ENCODE measurements around the gene IRS1.

Gene IRS1

GRCh38 chr2:226758921-226759640, 40.5 kb downstream of the IRS1 start:
- in situ Hi-C loops (cut with HindIII; ENCODE audit: low sequenced_read_pairs) = no loop called here

GRCh38 chr2:226756131-226756530, 43.5 kb downstream of the IRS1 start:
- in situ Hi-C loops (cut with HindIII; ENCODE audit: low sequenced_read_pairs) = no loop called here

- in situ Hi-C loops (cut with HindIII; ENCODE audit: low sequenced_read_pairs) = no loop called here
Observed at GRCh38 chr2:226755631-226756030, 44.0 kb downstream of the IRS1 start.

DNA sequence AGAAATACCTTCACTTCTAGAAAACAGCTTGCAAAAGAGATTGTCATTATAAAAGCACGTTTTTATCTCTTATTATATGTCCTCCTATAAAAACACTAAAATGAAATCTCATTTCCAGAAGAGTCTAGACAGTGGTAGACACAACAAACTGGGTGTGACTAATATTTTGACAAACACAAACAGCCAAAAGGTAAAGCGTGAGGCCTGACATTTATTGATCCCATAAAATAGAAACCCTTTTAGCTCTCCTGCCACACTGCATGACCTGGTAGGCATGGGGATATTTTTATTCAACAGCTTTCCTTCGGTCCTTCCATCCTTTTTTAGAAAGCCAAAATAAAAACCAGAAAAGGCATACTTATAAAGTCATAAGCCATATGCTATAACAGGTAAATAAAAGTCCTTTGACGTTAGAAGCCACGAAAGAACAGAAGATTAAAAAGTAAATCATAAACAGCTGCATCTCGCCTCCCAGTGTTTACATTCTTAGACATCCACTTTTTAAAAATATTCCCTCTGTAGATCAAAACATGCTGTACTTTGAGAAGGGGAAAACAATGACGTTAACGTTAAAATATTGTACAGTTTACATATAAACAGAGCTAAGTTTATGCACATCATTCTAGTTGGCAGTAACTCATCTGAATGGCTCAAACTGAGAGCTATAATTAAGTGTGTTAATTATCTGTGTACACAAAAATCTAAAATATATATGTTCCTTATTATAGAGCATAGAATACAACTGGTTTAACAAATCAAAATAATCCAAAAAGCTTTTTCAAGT, 44.6 kb downstream of the IRS1 start:
- in situ Hi-C loops (cut with HindIII; ENCODE audit: low sequenced_read_pairs) = no loop called here

DNA sequence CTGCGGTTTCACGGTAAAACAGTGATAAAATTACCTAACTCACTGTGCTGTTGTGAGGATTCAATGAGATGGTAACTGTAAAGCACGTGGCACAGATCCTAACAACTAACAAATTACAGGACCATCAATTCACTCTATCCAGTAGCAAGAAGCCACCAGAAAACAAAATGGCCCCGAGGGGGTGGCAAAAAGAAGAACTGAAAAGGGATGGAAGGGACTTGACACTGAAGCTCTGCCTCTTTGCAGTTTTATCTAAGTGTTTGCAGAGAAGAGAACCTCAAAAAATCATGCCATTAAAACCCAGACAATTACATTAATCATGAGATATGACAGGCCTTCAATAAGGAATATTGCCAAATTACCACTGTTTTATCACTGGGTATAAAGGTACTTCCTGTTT, 46.7 kb downstream of the IRS1 start:
- in situ Hi-C loops (cut with HindIII; ENCODE audit: low sequenced_read_pairs) = no loop called here

DNA sequence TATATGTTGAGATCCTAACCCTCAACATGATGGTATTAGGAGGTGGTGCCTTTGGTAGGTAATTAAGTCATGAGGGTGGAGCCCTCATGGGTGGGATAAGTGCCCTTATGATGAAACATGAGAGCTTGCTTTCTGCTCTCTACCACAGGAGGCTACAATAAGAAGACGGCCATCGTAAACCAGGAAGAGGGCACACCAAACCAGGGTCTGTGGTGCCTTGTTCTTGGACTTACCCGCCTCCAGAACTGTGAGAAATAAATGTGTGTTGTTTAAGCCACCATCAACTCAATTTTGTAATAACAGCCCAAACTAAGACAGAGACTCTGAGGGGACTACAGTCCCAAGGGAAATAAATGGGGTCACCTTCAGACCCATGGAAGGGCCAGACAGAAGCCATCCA, 52.3 kb downstream of the IRS1 start:
- in situ Hi-C loops (cut with HindIII; ENCODE audit: low sequenced_read_pairs) = no loop called here

GRCh38 chr2:226746196-226746800, 53.3 kb downstream of the IRS1 start:
- in situ Hi-C loops (cut with HindIII; ENCODE audit: low sequenced_read_pairs) = no loop called here

DNA sequence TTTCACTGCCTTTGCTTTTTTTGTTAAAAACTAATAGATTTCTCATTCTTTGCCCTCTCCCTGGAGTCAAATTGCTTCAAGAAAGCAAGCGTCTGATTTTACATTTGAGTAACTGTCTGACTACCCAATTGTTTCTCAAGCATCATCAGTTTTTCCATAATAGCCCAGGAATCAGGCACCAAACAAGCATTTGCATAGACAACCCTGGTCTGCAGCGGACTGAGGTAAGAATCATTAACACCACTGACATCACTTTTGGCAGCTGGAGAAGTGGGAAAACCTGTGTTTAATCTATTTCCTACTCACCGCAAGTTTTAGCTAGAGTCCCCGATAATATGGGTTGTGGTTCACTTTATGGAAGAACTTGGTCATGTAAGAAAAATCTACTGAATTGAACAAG, 55.7 kb downstream of the IRS1 start:
- in situ Hi-C loops (cut with HindIII; ENCODE audit: low sequenced_read_pairs) = no loop called here

DNA sequence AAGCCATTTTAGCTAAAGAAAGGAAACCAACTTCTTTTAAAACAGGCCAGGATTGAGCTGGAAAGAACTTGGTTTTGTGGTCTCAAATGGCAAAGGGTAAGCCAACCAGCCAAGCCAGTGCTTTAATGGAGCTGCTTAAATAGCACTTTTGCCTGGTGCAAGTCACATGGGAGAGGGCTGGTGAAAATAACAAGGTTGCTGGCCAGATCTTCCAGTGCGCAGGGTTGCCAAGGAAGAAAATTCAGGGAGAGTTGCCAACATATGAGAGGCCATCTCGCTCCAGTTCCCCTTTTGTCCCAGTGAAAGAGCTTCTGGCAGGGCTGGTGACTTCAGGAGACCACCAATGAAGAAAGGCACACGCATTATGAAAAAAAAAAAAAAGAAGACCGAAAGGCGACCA, 57.3 kb downstream of the IRS1 start:
- in situ Hi-C loops (cut with HindIII; ENCODE audit: low sequenced_read_pairs) = no loop called here

DNA sequence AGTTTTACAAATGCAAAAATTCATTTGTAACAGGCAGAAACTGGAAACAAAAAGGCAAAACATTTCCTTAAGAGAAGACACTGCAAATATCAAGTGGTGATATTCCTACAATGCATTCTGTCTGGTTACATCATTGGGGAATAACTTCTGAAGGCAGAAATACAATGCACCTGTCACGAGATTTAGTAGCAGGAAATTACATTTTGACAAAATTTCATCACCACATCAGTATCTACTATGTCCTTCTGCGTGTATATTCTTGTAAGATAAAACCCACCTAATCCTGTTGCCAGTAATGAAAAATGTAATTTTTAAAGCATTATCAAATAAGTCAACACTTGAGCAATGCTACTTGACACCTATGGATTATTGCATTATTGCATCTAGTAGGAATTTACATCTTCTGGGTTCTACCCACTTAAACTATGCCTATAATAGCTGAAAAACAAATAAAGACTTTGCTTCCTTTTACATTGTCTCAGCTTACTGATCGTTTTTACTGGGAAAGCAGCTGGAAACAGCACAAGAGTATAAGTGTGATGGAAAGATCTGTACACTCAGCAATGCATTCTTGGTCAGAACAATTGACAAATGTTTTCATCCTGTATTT, 59.5 kb downstream of the IRS1 start:
- in situ Hi-C loops (cut with HindIII; ENCODE audit: low sequenced_read_pairs) = no loop called here

- in situ Hi-C loops (cut with HindIII; ENCODE audit: low sequenced_read_pairs) = no loop called here
Observed at GRCh38 chr2:226739545-226740030, 60.0 kb downstream of the IRS1 start.

DNA sequence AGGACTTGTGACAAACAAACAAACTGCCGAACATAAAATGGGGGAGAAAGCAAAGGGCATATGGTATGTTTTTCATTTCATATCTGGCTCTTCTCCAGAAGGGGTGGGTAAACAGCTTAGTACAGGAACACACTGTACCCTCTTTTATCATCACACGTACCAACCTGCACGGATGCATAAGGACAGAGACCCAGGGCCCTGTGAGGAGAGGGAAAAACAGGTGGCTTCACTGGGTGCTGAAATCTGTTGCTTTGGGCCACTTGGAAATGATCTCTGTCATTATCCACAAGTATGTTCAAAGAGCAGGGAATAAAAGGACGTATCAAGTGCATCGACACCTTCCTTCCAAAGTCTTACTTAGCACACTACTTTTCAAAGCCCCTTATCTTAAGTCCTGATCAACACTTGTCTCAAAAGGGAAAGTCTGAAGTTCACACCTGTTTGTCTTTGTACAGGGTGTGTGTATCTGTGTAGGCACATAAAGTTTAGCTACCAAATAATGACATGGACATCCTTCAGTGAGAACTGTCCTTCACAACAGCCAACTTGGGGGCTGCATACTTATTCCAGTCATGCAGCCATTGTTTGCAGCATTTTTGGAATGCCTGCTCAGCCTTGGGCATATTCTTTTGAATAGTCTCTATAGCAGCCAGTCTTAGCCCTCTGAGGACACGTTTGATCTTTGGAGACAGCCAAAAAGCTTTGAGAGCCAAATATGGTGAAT, 60.6 kb downstream of the IRS1 start:
- in situ Hi-C loops (cut with HindIII; ENCODE audit: low sequenced_read_pairs) = no loop called here

DNA sequence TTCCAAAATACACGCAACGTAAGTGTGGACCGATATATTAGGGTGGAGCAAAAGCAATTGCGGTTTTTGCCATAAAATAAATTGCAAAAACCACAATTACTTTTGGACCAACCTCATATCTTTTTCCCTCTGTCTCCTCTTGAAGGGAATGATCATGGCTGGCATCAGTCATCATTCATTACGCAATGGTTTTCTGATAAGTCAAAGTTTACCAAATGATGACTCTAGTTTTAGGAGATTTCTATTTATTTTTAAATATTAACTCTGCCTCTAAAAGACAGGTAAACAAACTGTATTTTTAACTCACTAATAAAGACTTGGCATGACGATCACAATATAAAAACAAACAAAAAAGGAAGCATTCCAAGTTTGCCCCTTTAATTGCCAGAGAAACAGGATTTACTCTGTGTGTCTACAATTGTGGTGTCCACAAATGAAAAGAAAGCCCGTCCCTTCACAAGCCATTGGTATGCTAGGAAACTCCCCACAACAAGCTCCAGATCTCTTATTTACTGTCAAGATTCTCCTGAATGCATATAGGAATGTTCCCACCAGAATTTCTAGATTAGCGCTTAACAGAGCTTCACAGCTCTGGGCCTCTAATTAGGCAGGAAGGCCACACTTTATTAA, 61.3 kb downstream of the IRS1 start:
- in situ Hi-C loops (cut with HindIII; ENCODE audit: low sequenced_read_pairs) = no loop called here

- in situ Hi-C loops (cut with HindIII; ENCODE audit: low sequenced_read_pairs) = no loop called here
Observed at GRCh38 chr2:226736382-226736781, 63.2 kb downstream of the IRS1 start.

GRCh38 chr2:226733927-226734564, 65.6 kb downstream of the IRS1 start:
- in situ Hi-C loops (cut with HindIII; ENCODE audit: low sequenced_read_pairs) = no loop called here

DNA sequence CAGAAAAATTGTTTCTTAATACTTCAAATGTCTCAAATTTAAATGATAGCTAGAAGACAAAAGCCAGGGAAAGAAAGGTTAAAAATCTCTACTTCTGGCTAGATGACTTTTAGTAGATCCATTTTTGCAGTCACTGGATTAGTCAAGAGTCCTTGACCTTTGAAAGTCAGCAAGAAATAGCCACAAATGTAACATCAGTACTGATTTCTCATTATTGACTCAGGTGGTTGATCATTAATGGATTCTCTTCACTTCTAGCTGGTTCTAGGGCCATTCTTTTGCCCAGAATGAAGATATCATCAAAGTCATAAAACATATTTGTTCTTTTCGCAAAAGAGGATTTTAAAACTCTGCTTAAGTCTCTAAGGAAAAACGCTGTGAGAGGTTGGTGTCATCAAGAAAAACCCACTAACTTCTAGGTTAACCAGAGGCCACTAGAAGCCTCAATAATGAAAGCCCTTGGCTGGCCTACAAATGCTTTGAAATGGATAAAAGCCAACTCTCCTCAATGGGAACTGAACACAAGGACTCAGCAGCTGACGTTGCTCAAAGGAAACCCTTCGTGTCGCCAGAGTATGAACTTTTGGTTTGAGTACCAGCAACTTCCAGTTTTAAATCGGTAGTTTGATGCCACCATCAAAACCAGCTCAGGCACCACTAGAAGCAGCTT, 66.3 kb downstream of the IRS1 start:
- in situ Hi-C loops (cut with HindIII; ENCODE audit: low sequenced_read_pairs) = no loop called here

DNA sequence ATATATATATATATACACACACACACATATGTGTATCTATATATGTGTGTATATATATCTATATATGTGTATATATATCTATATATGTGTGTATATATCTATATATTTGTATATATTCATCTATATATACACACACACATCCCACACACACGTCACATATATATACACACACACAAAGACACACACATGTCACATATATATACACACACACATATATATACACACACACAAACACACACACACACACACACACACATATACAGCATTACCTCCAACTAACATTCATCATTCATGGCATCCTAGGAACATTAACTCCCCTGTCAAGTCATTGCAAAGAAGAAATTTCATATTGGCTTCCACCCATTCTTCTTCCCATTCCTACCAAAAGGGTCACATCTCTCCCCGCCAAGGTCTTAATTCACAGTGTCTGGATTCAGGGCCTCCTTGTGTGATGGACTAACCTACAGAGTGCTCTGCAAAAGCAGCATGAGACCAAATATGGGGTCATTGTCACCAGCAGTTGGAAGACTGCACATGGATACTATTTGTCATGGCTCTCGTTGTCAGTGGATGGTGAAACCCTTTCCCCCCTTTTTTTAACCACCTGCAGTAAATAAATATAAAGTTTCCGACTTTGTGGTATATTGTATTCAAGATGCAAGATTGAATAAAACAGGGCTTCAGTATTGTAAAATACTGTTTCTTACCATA, 67.0 kb downstream of the IRS1 start:
- in situ Hi-C loops (cut with HindIII; ENCODE audit: low sequenced_read_pairs) = no loop called here

GRCh38 chr2:226730481-226730880, 69.1 kb downstream of the IRS1 start:
- in situ Hi-C loops (cut with HindIII; ENCODE audit: low sequenced_read_pairs) = no loop called here

- in situ Hi-C loops (cut with HindIII; ENCODE audit: low sequenced_read_pairs) = no loop called here
Observed at GRCh38 chr2:226728996-226729395, 70.6 kb downstream of the IRS1 start.

All from DLD1 (cell line).